ENCODE results near the gene NDUFS2. TPM values are rescaled to one million over a fixed set of nuclear protein-coding genes. Genes with fewer than 3 reads are reported as not detected.
"Not testable (repeated sequence)": the region's sequence is repeated elsewhere in the genome, so short reads cannot be mapped to it uniquely, and the experiment has no call there.

Gene NDUFS2
- total and polyA plus RNA-seq, 4 experiments from 2014 or later, result 89.9 to 112 (median 95.1) TPM

- no peaks in the 10 kb centered on the region for H3K36me3 Mint-ChIP-seq
These were observed 48.7 kb downstream of the NDUFS2 start for GRCh38 chr1:161250829-161251228.

GRCh38 chr1:161251579-161251978 lies 49.4 kb downstream of the NDUFS2 start:
- Mint-ChIP-seq H3K27me3 (peaks cover 2 to 7% of the 10 kb centered on the region in 2 donors), H3K4me1 (no peaks in the 10 kb centered on the region), H3K27ac (no peak overlapping the region), H3K36me3 (no peaks in the 10 kb centered on the region), H3K9me3 (peaks cover 2 to 12% (median 7%) of the 10 kb centered on the region in 8 donors), H3K4me3 (no peak overlapping the region)
- POLR2A ChIA-PET (ENCODE audit: partially characterized antibody), result no interaction called here
- Histone ChIP-seq H3K36me3 (ENCODE audit: insufficient read depth, low read length) (no peaks in the 10 kb centered on the region), H3K27me3 (ENCODE audit: insufficient read depth, low read length) (no peaks in the 10 kb centered on the region), H3K27ac (ENCODE audit: low read depth, low read length) (no peak overlapping the region), H3K4me3 (ENCODE audit: low read length in 2 of 2) (no peak overlapping the region), H3K4me1 (ENCODE audit: insufficient read depth, low read length) (no peaks in the 10 kb centered on the region), H3K9me3 (ENCODE audit: control insufficient read depth in 1 of 2, low read length in 2 of 2) (no peaks in the 10 kb centered on the region)
- CTCF ChIA-PET (ENCODE audit: partially characterized antibody), result interaction anchor here (1.2 to 1.6 kb wide), 2 partner anchors 26 kb away, joined by 3 to 5 read pairs; partner anchors contain the start of gene TOMM40L
- intact Hi-C loops (cut with micrococcal nuclease), result no loop called here
- no peak for DNase-seq

More at GRCh38 chr1:161250829-161251228, 48.7 kb downstream of the NDUFS2 start:
- Histone ChIP-seq H3K9me3 (ENCODE audit: control insufficient read depth in 1 of 2, low read length in 2 of 2) (no peaks in the 10 kb centered on the region), H3K4me1 (ENCODE audit: insufficient read depth, low read length) (no peaks in the 10 kb centered on the region), H3K4me3 (ENCODE audit: low read length in 2 of 2) (no peak overlapping the region), H3K36me3 (ENCODE audit: insufficient read depth, low read length) (no peaks in the 10 kb centered on the region), H3K27ac (ENCODE audit: low read depth, low read length) (no peak overlapping the region), H3K27me3 (ENCODE audit: insufficient read depth, low read length) (no peaks in the 10 kb centered on the region)
- no peak for DNase-seq
- Mint-ChIP-seq H3K27ac (peak overlapping the region in 1 of 7 donors; percentile 50), H3K4me1 (no peaks in the 10 kb centered on the region), H3K9me3 (peaks cover 0 to 8% (median 2%) of the 10 kb centered on the region in 8 donors), H3K27me3 (peaks cover 2 to 7% of the 10 kb centered on the region in 2 donors), H3K4me3 (no peak overlapping the region)
- ChIA-PET CTCF (ENCODE audit: partially characterized antibody) (interaction anchor here (1.1 to 1.2 kb wide), 2 partner anchors 8 to 25 kb away, joined by 3 read pairs; partner anchors contain the start of genes PCP4L1 and TOMM40L), POLR2A (ENCODE audit: partially characterized antibody) (no interaction called here)
- intact Hi-C loops (cut with micrococcal nuclease), result no loop called here

DNA sequence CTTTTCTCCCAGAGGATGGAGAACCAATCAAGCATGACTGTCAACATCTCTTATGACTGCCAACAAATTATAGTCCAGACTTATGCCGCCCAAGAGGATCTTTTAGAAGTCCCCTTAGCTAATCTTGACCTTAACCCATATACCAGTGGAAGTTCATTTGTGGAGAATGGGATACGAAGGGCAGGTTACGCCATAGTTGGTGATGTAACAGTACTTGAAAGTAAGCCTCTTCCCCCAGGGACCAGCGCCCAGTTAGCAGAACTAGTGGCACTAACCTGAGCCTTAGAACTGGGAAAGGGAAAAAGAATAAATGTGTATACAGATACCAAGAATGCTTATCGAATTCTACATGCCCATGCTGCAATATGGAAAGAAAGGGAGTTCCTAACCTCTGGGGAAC lies 53.1 kb downstream of the NDUFS2 start:
- Mint-ChIP-seq H3K9me3 (peaks cover 3 to 30% (median 24%) of the 10 kb centered on the region in 8 donors), H3K4me1 (peaks cover 7 to 17% (median 13%) of the 10 kb centered on the region in 4 donors), H3K27me3 (peaks cover 23 to 32% of the 10 kb centered on the region in 2 donors)
- H3K36me3 Mint-ChIP-seq; H3K36me3 ChIP-seq (ENCODE audit: insufficient read depth, low read length); intact Hi-C loops (cut with micrococcal nuclease); POLR2A ChIA-PET (ENCODE audit: partially characterized antibody); H3K27ac Mint-ChIP-seq; H3K4me3 ChIP-seq (ENCODE audit: low read length in 2 of 2); H3K27ac ChIP-seq (ENCODE audit: low read depth, low read length); CTCF ChIA-PET (ENCODE audit: partially characterized antibody); H3K9me3 ChIP-seq (ENCODE audit: control insufficient read depth in 1 of 2, low read length in 2 of 2); H3K4me1 ChIP-seq (ENCODE audit: insufficient read depth, low read length); DNase-seq; H3K4me3 Mint-ChIP-seq: not testable (repeated sequence)
- peaks cover 17% of the 10 kb centered on the region for H3K27me3 ChIP-seq (ENCODE audit: insufficient read depth, low read length)

DNA sequence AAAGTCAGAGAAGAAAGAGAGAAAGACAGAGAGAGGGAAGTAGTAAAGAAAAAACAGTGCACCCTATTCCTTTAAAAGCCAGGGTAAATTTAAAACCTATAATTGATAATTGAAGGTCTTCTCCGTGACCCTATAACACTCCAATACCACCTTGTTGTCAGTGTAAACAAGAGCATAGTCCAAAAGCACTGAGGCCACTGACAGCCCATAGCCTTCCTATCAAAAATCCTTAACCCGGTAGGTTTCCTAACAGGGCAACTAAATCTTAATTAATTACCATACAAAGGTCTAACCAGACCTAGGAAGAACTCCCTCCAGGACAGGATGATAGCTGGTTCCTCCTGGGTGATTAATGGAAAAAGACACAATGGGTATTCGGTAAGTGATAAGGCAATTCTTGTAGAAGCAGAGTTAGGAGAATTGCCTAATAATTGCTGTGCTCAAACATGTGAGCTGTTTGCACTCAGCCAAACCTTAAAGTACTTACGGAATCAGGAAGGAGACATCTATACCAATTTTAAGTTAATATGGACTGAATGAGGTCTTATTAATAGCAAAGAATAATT lies 53.9 kb downstream of the NDUFS2 start:
- CTCF ChIA-PET (ENCODE audit: partially characterized antibody); H3K9me3 ChIP-seq (ENCODE audit: control insufficient read depth in 1 of 2, low read length in 2 of 2); intact Hi-C loops (cut with micrococcal nuclease); H3K4me1 ChIP-seq (ENCODE audit: insufficient read depth, low read length); POLR2A ChIA-PET (ENCODE audit: partially characterized antibody); H3K36me3 ChIP-seq (ENCODE audit: insufficient read depth, low read length); H3K27ac Mint-ChIP-seq; DNase-seq; H3K36me3 Mint-ChIP-seq; H3K4me3 ChIP-seq (ENCODE audit: low read length in 2 of 2); H3K27ac ChIP-seq (ENCODE audit: low read depth, low read length): not testable (repeated sequence)
- peaks cover 3 to 30% (median 24%) of the 10 kb centered on the region in 8 donors for H3K9me3 Mint-ChIP-seq
- peaks cover 24% of the 10 kb centered on the region for H3K27me3 ChIP-seq (ENCODE audit: insufficient read depth, low read length)
- peak overlapping the region in 1 of 8 donors; percentile 22 for H3K4me3 Mint-ChIP-seq
- H3K27me3 Mint-ChIP-seq, result peaks cover 26 to 37% of the 10 kb centered on the region in 2 donors
- H3K4me1 Mint-ChIP-seq, result peaks cover 7 to 17% (median 13%) of the 10 kb centered on the region in 4 donors

DNA sequence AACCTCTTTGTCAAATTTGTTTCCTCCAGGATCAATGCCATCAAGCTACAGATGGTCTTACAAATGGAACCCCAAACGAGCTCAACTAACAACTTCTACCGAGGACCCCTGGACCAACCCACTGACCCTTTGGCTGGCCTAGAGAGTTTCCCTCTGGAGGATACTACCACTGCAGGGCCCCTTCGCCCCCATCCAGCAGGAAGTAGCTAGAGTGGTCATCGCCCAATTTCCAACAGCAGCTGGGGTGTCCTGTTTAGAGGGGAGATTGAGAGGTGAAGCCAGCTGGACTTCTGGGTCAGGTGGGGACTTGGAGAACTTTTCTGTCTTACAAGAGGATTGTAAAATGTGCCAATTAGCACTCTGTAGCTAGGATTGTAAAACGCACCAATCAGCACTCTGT lies 54.9 kb downstream of the NDUFS2 start:
- H3K27ac ChIP-seq (ENCODE audit: low read depth, low read length); H3K4me1 ChIP-seq (ENCODE audit: insufficient read depth, low read length); H3K4me3 Mint-ChIP-seq; H3K9me3 ChIP-seq (ENCODE audit: control insufficient read depth in 1 of 2, low read length in 2 of 2); H3K36me3 Mint-ChIP-seq; H3K4me3 ChIP-seq (ENCODE audit: low read length in 2 of 2); H3K27ac Mint-ChIP-seq; H3K36me3 ChIP-seq (ENCODE audit: insufficient read depth, low read length); intact Hi-C loops (cut with micrococcal nuclease): not testable (repeated sequence)
- peaks cover 36 to 45% of the 10 kb centered on the region in 2 donors for H3K27me3 Mint-ChIP-seq
- peaks cover 31% of the 10 kb centered on the region for H3K27me3 ChIP-seq (ENCODE audit: insufficient read depth, low read length)
- ChIA-PET CTCF (ENCODE audit: partially characterized antibody) (interaction anchor here (1.1 kb wide), 1 partner anchor 26 kb away, joined by 3 read pairs; no protein-coding TSS in a partner anchor), POLR2A (ENCODE audit: partially characterized antibody) (interaction anchor here (1.3 kb wide), 1 partner anchor 140 kb away, joined by 3 read pairs; the partner anchor contains the start of genes NIT1 and PFDN2)
- H3K4me1 Mint-ChIP-seq, result peaks cover 7 to 17% (median 13%) of the 10 kb centered on the region in 4 donors
- DNase-seq, result peak in 1 of 5 donors; percentile 3
- H3K9me3 Mint-ChIP-seq, result peaks cover 3 to 30% (median 24%) of the 10 kb centered on the region in 8 donors

GRCh38 chr1:161258439-161259344 lies 56.5 kb downstream of the NDUFS2 start, which contains the start of gene PCP4L1:
TSS of gene PCP4L1 (plus strand) at chr1:161258745. CDS start at chr1:161258975, 230 bp downstream.
- Histone ChIP-seq H3K4me3 (ENCODE audit: low read length in 2 of 2) (no peak within 1 kb of the TSS), H3K36me3 (ENCODE audit: insufficient read depth, low read length) (no peaks in the 10 kb centered on the region), H3K9me3 (ENCODE audit: control insufficient read depth in 1 of 2, low read length in 2 of 2) (no peaks in the 10 kb centered on the region), H3K4me1 (ENCODE audit: insufficient read depth, low read length) (peaks cover 5% of the 10 kb centered on the region), H3K27me3 (ENCODE audit: insufficient read depth, low read length) (peaks cover 31% of the 10 kb centered on the region), H3K27ac (ENCODE audit: low read depth, low read length) (no peak within 1 kb of the TSS)
- Mint-ChIP-seq H3K4me1 (peaks cover 7 to 17% (median 13%) of the 10 kb centered on the region in 4 donors), H3K36me3 (peaks cover 7 to 9% of the 10 kb centered on the region in 2 donors), H3K27ac (peak within 1 kb of the TSS in 2 of 7 donors; percentile 3 to 66), H3K27me3 (peaks cover 40 to 49% of the 10 kb centered on the region in 2 donors), H3K4me3 (peak within 1 kb of the TSS; percentile 60 to 79 (median 70)), H3K9me3 (peaks cover 3 to 30% (median 24%) of the 10 kb centered on the region in 8 donors)
- peak in 4 of 5 donors; percentile 16 to 27 (median 22) for DNase-seq
- ChIA-PET CTCF (ENCODE audit: partially characterized antibody) (interaction anchor here (0.8 to 1.2 kb wide), 3 partner anchors 9 to 124 kb away, joined by 3 read pairs; partner anchors contain the start of gene TOMM40L), POLR2A (ENCODE audit: partially characterized antibody) (interaction anchor here (1.2 to 1.6 kb wide), 3 partner anchors 47 to 141 kb away, joined by 3 to 4 read pairs (median 3); partner anchors contain the start of genes NDUFS2, NIT1 and PFDN2)
- intact Hi-C loops (cut with micrococcal nuclease), result no loop called here

Data from CD4-positive, alpha-beta memory T cell (primary cell).